Measurements from ENCODE around the gene CRKL.
"Not testable (repeated sequence)": the region's sequence is repeated elsewhere in the genome, so short reads cannot be mapped to it uniquely, and the experiment has no call there.

Gene CRKL

DNA sequence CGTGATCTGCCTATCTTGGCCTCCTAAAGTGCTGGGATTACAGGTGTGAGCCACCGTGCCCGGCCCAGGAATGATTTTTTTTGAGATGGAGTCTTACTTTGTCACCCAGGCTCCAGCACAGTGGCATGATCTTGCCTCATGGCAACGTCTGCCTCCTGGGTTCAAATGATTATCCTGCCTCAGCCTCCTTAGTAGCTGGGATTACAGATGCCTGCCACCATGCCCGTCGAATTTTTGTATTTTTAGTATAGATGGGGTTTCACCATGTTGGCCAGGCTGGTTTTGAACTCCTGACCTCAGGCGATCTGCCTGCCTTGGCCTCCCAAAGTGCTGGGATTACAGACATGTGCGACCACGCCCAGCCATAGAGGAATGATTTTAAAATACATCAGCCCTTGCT lies 17.8 kb downstream of the CRKL start:
- DNase-seq = not testable (repeated sequence)

DNA sequence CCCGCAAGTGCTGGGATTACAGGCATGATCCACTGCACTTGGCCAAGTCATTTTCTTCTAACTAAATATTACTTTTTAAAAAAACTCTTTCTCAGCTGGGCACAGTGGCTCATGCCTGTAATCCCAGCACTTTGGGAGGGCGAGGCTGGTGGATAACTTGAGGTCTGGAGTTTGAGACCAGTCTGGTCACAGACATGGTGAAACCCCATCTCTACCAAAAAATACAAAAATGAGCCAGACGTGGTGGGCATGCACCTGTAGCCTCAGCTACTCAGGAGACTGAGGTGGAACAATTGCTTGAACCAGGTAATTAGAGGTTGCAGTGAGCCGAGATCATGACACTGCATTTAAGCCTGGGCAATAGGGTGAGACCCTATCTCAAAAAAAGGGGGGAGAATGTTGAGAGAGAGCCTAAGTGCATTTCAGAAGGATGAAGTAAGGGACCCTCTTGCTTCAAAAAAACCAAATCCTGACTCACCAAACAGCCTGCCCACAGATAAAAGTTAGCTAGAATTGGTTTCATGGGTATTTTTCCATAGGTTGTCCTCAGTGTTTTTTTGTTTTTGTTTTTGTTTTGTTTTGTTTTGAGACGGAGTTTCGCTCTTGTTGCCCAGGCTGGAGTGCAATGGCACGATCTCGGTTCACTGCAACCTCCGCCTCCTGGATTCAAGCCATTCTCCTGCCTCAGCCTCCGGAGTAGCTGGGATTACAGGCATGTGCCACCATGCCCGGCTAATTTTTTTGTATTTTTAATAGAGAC lies 18.8 kb downstream of the CRKL start:
- not testable (repeated sequence) for DNase-seq

DNA sequence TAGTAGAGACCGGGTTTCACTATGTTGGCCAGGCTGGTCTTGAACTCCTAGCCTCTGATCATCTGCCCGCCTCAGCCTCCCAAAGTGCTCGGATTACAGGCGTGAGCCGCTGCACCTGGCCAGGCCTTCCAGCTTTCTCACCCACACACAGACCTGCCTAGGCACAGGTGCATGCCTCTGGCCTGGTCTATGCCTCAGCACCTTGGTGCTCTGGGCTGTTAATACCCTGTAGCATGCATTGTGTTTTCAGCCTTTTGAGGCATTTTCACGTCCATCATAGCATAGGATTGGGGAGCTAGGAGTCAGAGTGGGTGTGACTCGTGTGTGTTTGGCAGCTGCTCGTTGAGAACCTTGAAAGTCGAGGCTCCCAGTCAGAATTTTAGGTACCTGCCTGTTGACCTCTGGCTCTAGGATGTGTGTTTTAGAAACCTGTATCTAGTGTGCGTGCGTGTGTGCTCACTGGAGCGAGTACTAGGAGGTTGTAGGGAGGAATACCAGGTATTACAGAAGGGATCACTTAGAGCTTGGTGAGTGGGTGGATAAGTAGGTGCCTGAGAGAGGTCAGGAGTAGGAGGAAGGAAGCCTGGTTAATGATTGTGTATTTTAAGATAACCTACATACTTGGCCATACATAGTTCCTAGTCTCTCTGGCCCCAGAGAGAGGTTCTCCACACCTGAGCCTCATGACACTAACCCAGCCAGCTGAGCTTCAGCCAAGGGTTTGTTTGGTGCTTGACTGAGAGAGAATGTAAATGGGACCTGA lies 20.0 kb downstream of the CRKL start:
- no peak for DNase-seq

DNA sequence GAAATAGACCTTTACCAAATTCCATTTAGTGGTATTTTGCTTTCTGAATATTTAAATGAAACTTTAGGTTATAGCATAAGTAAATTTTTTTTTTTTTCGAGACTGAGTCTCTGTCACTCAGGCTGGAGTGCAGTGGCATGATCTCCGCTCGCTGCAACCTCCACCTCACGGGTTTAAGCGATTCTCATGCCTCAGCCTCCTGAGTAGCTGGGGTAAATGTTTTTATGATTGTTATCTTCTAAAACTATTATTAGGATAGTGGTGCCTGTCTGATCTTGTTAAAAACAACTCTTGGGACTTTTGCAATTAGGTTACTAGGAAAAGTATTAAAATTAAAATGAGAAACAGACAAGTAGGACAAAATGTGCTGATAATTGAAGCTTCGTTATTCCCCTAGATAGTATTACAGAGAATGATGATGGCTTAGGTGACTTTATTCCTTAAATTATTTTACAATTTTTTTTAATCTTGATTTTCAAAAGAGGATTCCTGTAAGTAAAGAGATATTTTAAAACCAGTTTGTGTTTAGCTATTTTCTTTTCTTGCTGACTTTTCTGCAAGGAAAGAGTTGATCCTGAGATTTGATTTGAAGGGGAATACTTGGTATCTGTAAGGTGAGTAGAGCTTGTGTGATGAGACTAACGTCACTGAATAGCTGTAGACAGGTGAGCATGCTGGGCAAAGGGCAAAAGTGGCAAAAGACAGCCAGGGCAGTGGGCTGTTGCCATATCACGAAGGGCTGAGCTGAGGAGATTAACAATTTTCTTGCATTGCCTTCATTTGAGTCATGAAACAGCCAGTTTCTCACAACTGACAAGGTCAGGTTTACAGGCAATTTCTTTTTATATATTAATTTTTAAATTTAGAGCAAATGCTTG lies 20.8 kb downstream of the CRKL start:
- no peak for DNase-seq

DNA sequence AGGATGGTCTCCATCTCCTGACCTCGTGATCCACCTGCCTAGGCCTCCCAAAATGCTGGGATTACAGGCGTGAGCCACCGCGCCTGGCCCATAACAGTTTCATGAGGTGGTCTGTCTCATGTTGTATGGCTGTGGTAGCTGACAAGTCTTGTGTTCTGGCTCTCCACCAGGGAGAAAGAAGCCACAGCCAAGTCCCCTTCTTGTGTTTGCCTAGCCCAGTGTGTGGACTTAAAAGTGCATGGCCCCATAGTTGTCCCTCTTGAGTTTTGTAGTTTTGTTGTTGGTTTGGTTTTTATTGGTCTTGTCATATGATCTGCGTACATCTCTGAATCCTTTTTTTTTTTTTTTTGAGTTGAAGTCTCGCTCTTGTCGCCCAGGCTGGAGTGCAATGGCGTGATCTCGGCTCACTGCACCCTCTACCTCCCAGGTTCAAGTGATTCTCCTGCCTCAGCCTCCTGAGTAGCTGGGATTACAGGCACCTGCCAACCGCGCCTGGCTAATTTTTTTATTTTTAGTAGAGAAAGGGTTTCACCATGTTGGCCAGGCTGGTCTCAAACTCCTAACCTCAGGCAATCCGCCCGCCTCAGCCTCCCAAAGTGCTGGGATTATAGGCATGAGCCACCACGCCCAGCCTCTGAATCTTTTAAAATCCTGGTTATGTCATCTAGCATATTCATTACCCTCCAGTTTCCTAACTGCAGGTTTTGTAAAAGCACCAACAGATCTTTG lies 22.4 kb downstream of the CRKL start:
- not testable (repeated sequence) for DNase-seq

DNA sequence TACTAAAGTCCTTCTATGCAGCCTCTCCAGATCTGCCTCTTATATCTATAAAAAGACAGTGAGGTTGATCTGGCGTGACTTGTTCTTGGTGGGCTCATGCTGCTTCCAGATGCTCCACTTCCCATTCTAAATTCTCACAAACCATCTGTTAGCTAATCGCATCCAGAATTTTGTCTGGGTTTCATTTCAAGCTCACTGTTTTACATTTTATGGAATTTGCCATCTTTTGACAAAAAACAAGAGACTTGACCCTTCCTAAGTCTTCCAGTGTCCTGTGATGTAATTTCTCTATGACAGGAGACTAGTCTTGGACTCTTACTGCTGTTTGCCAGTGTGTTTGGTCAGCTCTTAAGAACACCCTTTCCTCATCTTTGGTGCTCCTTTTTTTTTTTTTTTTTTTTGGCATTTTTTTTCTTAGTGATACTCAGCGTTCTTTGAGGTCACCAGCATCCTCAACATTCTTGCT lies 23.0 kb downstream of the CRKL start:
- no peak for DNase-seq

DNA sequence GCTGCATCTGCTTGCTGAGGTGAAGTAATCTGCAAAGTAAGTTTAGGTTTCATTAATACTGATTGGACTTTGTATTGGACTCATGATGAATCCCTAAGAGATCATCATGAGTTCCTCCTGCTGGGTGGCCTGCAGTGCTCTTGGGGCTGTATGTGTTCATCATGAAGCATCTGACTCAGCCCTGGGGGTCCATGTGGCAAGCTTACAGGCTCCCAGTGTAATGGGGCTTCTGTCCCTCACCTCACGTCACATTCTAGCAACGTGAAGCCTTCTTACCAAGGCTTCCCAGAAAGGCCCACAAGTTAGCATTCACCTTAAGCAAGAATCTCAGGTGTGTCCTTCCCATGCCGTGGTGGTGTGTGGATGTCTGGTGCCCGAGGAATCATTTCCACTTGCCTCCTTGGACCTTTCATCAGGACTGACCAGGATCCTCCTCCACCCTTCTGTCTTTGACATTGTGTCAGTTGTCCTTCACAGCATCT lies 23.7 kb downstream of the CRKL start:
- no peak for DNase-seq

DNA sequence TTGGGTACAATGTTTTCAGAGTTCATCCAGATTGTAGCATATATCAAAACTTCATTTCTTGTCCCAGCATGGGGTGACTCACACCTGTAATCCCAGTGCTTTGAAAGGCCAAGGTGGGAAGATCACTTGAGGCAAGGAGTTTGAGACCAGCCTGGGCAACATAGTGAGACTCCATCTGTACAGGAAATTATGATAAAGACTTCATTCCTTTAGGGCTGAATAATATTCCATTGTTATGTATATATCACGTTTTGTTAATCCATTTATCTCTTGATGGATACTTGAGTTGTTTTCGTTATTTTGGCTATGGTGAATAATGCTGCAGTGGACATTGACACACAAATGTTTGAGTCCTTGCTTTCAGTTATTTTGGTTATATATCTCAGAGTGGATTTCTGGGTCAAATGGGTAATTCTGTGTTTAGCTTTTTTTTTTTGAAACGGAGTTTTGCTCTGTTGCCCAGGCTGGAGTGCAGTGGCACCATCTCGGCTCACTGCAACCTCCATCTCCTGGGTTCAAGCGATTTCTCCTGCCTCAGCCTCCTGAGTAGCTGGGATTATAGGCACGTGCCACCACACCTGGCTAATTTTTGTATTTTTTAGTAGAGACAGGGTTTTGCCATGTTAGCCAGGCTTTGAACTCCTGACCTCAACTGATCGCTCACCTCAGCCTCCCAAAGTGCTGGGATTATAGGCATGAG lies 25.1 kb downstream of the CRKL start:
- DNase-seq = not testable (repeated sequence)

DNA sequence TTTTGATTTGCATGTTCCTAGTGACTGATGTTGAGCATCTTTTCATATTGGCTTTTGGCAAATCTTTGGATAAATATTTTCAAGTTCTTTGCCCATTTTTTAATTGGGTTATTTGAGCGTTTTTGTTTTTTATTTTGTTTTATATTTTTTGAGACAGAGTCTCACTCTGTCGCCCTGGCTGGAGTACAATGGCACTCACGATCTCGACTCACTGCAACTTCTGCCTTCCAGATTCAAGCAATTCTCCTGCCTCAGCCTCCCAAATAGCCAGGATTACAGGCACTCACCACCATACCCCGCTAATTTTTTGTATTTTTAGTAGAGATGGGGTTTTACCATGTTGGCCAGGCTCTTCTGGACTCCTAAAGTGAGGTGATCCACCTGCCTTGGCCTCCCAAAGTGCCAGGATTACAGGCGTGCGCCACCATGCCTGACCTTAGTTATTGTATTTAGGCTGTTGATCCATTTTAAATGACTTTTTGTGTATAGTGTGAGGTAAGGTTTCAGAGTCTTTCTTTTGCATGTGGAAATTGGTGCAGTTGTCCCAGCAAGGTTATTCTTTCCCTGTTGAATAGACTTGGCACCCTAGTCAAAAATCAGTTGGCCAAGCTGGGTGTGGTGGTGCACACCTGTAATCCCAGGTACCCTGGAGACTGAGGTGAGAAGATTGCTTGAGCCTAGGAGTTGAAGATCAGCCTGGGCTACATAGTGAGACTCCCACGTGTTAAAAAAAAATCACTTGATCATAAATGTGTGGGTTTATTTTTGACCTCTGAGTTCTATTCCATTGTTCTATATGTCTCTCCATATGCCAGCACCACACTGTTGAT lies 26.1 kb downstream of the CRKL start:
- no peak for DNase-seq

DNA sequence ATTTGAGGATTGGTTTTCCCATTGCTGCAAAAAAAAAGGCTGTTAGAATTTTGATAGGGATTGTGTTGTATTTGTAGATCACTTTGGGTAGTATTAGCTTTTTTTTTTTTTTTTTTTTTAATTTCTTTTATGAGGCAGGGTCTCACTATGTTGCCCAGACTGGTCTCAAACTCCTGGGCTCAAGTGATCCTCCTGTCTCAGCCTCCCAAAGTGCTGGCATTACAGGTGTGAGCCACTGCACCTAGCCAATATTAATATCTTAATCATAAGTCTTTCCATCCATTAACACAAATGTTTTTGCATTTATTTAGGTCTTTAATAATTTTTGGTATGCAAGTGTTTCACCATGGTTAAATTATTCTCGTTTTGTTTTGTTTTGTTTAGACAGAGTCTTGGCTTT lies 26.8 kb downstream of the CRKL start:
- no peak for DNase-seq

DNA sequence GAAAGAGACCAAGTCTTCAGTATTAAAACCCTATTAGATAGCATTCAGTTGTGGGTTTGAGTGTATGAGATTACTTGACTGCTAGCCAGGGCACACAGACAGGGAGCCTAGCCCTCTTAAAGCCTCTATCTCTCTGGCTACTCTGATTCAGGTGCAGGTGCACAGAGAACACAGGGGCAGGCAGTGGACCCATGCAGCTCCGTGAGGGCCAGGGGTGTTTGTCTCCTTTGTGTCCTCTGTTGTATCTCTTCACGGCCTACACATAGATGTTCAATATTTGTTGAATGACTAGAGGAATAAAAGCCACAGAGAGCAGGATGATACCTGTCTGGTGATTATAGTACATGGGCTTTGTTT lies 28.3 kb downstream of the CRKL start:
- DNase-seq = no peak

DNA sequence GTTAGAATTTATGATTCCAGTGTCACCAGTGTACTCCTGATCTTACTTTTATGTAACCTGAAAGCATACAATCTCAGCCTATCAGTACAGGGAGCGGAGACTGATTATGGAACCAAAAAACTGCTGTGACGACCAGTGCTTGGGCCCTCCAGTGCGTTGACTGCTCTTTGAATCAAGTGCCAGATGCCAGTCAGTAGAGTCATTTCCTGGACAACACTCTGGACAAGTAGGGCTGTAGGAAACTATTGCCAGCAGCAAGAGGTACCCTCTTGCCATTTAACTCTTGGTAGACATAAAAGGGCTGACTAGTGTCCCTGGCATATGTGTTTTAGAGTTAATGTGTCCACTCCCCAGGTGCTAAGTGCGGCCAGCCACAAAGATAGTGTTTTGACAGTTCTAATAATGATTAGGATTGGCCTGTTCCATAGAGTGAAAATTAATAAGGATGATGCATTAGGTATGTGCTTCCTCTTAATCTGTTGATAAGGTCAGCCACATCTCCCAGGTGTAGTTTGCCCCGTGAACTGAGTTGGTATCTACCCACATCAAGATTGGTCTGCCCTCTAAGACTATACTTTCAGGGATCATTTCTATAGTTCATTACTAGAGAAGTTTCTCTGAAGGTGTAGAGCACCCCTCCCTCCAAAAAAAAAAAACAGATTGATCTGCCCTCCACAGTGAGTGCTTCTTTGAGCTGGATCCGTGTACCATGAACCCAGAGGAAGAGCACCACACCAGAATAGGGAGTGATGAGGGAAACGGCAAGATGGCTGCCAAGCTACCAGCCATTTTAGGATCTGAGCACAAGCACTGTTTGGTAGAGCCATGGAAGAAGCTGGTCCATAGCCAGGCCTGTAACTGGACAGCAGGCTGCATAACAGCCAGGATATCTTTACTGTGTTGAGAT lies 29.1 kb downstream of the CRKL start:
- DNase-seq = no peak

DNA sequence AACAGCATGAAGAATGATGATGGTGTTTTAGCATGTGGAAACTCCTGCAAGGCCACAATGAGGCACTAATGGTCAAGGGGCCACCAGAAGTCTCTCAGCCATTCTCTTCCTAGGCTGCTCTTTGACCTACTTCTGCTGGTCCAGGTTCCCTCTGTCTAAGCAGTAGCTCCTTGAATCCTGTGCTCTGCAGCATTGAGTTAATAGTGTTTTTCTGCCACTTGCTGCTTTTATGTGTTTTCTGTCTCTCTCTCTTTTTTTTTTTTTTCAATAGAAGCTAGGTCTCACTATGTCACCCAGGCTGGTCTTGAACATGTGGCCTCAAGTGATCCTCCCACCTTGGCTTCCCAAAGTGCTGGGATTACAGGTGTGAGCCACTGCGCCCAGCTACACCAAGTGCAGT lies 29.8 kb downstream of the CRKL start:
- no peak for DNase-seq

DNA sequence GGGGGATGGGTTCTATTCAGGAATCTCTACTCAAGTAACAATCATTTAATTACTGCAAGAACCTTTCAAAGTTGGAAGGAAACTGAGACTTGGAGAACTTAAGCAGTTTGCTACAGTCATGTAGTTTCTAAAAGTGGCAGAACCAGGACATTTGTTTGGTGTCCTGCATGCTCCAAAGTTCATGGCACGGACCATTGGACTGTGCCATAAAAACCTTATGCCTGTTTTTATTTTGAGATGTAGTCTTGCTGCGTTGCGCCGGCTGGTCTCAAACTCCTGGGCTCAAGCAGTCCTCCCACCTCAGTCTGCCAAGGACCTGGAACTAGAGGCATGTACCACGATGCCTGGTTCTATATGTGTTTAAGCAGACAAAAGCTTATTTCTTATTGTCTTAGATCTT lies 31.2 kb downstream of the CRKL start:
- DNase-seq = no peak

DNA sequence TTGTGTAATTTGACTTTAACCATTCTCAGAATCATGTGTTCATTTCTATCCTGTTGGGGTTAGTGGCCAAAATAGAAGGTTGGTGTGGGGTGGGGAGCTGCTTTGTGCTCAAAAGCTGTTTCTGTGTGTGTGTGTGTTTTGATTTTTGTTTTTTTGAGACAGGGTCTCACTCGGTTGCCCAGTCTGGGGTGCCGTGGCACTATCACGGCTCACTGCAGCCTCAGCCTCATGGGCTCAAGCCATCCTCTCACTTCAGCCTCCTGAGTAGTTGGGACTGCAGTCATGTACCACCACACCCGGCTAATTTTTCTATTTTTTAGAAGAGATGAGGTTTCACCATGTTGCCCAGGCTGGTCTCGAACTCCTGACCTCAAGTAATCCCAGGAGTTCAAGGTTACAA lies 31.8 kb downstream of the CRKL start:
- DNase-seq = no peak

DNA sequence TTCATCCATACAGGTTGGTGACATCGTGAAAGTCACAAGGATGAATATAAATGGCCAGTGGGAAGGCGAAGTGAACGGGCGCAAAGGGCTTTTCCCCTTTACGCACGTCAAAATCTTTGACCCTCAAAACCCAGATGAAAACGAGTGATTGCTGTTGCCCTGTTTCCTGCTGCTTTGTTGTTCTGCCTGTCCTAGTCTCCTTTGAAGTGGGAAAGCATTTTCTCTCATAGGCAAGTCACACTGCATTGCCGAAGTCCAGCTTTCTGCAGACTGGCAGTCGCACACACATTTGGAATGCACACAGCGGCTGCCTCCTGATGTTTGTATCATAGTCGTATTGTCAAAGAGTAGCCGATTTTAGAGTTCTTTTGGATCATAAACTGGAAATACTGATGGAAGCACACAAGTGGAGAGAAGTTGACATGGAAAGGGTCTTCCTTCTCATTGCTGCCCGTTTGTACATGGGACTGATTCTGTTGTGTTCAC lies 32.5 kb downstream of the CRKL start:
- no peak for DNase-seq

DNA sequence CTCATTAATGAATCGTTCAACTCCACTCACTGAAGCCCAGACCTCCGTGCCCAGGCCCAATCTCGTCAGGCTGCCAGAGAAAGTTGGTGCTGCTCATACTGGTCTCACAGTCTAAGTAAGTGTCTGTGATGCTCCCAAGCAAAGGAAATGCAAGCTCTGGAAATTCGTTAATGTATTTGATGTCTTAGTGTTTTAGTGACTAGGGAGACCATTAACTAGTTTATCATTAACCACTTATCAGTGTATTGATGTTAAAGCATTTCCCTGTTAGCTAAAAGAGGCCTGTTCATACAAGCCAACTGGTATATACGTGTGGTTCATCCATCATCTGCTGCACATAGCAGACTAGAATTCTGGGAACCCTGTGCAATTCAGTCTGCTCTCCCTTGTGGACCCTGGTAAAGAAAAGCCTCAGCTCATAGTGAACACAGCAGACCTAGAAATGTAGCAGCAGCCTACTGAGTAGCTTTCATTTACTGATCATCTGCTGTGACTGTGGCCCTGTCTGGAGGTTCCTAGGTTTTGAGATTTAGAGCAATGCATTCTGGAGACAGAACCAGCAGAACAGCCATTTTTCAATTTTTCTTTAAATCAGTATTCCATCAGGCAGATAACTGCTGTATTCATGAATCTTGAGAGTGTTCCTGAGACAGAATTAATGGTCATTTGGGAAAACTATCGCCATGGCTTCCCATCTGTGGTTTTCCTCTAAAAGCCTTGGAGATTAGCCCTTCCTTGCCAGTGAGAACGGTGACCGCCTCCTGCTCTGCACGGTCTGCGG lies 34.1 kb downstream of the CRKL start:
- DNase-seq = no peak

DNA sequence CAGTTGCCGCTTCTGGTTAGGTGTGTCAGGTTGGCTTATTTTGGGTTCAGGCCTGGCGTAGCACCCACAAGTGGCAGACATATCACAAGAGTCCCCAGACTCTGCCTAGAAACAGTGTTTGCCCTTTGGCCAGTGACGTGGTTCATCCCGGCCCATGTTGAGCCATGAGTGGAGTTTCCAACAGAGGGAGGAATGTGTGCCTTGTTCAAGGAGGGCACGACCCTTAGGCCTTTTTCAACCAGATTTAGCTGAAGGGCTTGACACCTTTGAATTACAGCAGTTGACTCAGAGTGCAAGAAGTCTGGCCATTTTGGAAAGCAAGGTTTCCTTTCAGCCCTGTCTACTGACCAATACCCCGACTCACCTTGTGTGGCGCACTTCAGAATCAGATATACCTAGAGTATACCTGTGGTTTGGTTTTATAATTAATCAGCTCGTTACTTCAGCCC lies 34.7 kb downstream of the CRKL start:
- no peak for DNase-seq

Measured in CD4-positive, alpha-beta T cell treated with Interleukin-15 for 1 hour (primary cell).